ENCODE measurements around the gene POP4.
"Not testable (repeated sequence)": the region's sequence is repeated elsewhere in the genome, so short reads cannot be mapped to it uniquely, and the experiment has no call there.

Gene POP4

GRCh38 chr19:29605653-29606419 lies at the start of gene POP4:
Gene POP4 (plus strand): TSS chr19:29606283. CDS start chr19:29606319, 36 bp downstream.
- peak within 1 kb of the TSS; percentile 100 for H3K4me3 ChIP-seq (ENCODE audit: low read length)
- TF ChIP-seq CTCF (conservative IDR thresholded peaks at IDR 0.05; ENCODE audit: low read depth, low read length): no peak
- DNase-seq (ENCODE audit: low read depth): peak; percentile 78

GRCh38 chr19:29559110-29559509 lies 47.0 kb upstream of the POP4 start:
- not testable (repeated sequence) for H3K4me3 ChIP-seq (ENCODE audit: low read length); DNase-seq (ENCODE audit: low read depth)

GRCh38 chr19:29559743-29560142 lies 46.3 kb upstream of the POP4 start:
- no peak overlapping the region for H3K4me3 ChIP-seq (ENCODE audit: low read length)
- no peak for DNase-seq (ENCODE audit: low read depth)
- no peak for TF ChIP-seq CTCF (conservative IDR thresholded peaks at IDR 0.05; ENCODE audit: low read depth, low read length)

- TF ChIP-seq CTCF (conservative IDR thresholded peaks at IDR 0.05; ENCODE audit: low read depth, low read length): no peak
- H3K4me3 ChIP-seq (ENCODE audit: low read length): no peak overlapping the region
- DNase-seq (ENCODE audit: low read depth): no peak
Measured at GRCh38 chr19:29560313-29561075, 45.6 kb upstream of the POP4 start.

- DNase-seq (ENCODE audit: low read depth): no peak
- H3K4me3 ChIP-seq (ENCODE audit: low read length): no peak overlapping the region
- TF ChIP-seq CTCF (conservative IDR thresholded peaks at IDR 0.05; ENCODE audit: low read depth, low read length): no peak
Measured at GRCh38 chr19:29561601-29562000, 44.5 kb upstream of the POP4 start.

- no peak overlapping the region for H3K4me3 ChIP-seq (ENCODE audit: low read length)
- DNase-seq (ENCODE audit: low read depth): no peak
Measured at GRCh38 chr19:29562299-29563297, 43.5 kb upstream of the POP4 start.

More at GRCh38 chr19:29562299-29563297, 43.5 kb upstream of the POP4 start:
- TF ChIP-seq CTCF (conservative IDR thresholded peaks at IDR 0.05; ENCODE audit: low read depth, low read length): no peak
